Transverse colon (tissue), 4 donors: ENCODE measurements around the gene CTDP1.

Experiments
- CTCF ChIP-seq, 5 experiments: fragments of 200-600 bp in 3 of 5; fragments of 450-650 bp in 2 of 5; sonication (generic) in 3 of 5; IDR thresholded peaks; 1 replicate in 2 of 5; 2 replicates in 3 of 5; pipeline ENCODE4 v1.5.1; 2016 to 2017; ENCODE audit warnings: antibody characterized with exemption in 5 of 5, inconsistent platforms in 3 of 5, mild to moderate bottlenecking in 2 of 5, moderate library complexity in 1 of 5
- POLR2A ChIP-seq: fragments of 450-650 bp; IDR thresholded peaks from one replicate; pipeline ENCODE4 v1.6.1; 2016; ENCODE audit warnings: antibody characterized with exemption, mild to moderate bottlenecking, moderate library complexity
- POLR2AphosphoS5 ChIP-seq, 3 donors: sonication (generic); formaldehyde crosslinking; IDR thresholded peaks; one replicate each; pipeline ENCODE4 v1.6.1; 2016; ENCODE audit warnings: antibody characterized with exemption in 3 of 3

DNA sequence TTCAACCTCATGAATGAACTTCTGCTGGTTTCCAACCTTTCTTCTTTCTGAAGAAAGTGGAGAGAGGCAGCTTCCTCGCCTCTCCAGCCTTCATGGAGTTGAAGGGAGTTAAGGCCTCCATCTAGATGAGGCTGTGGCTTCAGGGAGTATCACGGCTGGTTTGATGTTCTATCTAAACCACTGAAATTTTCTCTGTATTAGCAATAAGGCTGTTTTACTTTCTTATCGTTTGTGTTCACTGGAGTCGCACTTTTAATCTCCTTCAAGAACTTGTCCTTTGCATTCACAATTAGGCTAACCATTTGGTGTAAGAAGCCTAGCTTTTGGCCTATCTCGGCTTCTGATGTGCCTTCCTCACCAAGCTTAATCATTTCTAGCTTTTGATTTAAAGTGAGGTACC is 19.9 kb upstream of the CTDP1 start:
- no peak for TF ChIP-seq POLR2A
- no peak for TF ChIP-seq CTCF (IDR thresholded peaks at IDR 0.05)
- no peak for TF ChIP-seq POLR2AphosphoS5 (IDR thresholded peaks at IDR 0.05)
